AG20443 (cell line): Measurements from ENCODE around the gene AVPR2.

ENCODE experiments used
- DNase-seq: peaks from one replicate; pipeline ENCODE4 v3.0.0; 2012; ENCODE audit warnings: low spot score, mixed read lengths

AVPR2 gene

DNA sequence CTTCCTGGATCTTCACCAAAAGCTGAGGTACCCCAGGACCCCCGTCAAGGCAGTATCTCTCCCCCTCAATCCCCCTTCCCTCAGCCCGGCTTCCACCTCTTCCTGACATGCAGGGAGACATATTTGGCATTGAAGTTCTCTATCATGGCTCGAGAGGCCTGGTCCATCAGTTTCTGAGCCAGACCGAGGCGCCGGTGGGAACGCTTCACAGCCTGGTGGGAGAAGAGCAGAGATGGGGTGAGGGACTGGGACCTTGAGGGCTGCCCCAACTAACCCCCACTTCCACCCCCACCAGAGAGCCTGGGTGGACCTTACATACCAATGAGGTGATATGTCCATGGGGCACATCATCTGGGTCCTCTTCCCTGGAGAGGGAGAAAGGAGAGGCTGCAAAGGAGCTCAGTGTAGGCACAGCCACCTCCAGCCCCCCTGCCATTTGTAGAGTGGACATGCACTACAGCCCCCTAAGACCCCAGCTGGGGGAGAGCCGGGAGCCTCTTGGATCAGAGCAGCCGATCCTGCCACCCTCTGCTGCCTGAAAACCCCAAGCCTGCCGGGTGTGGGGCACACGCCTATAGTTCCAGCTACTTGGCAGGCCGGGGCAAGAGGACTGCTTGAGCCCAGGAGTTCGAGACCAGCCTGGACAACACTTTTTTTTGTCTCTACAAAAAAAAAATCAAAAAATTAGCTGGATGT, 27.9 kb downstream of the AVPR2 start:
- no peak for DNase-seq

DNA sequence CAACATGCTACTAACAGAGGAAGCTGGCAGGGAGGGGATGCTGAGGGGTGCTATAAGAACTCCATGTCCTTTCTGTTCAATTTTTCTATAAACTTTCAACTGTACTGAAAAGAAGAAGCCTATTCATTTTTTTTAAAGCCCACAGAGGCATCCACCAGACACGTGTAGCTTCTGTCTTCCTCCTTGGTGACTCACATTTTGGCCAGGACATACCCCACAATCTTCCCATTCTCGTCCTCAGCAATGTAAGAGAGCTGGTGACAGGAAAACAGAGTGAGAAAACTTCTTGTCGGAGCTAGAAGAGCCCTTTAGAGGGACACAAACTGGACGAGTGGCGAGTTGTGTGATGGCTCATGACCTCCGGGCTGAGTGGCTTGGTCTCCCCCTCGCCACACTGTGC, 29.3 kb downstream of the AVPR2 start:
- peak; percentile 27 for DNase-seq

DNA sequence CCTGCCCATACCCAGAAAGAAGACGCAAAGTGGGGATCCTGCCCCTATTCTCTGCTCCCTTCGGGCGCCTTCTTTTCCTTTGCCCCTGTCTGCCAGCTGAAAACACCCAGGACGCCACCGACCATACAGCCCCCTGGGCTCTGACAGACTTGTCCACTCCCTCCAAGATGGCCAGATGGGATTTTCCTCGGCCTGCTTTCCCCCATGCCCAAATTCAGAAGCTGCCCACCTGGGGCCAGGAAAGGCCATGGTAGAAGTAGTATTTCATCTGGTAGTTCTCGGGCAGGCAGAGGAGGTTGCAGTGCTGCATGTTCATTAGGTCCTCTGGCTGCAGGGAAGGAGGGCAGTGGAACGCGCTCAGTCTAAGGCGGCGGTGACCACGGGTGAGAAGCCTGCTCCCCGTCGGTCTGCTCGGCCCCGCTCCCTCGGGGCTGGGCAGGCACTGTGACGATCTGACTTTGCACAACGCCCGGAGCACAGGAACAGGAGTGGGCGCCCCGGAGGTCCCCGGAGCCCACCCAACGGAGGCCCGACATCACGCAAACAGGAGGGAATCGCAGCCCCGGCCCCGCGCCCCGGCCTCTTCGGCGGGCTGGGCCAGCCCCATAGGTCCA, 29.8 kb downstream of the AVPR2 start:
- DNase-seq: no peak

DNA sequence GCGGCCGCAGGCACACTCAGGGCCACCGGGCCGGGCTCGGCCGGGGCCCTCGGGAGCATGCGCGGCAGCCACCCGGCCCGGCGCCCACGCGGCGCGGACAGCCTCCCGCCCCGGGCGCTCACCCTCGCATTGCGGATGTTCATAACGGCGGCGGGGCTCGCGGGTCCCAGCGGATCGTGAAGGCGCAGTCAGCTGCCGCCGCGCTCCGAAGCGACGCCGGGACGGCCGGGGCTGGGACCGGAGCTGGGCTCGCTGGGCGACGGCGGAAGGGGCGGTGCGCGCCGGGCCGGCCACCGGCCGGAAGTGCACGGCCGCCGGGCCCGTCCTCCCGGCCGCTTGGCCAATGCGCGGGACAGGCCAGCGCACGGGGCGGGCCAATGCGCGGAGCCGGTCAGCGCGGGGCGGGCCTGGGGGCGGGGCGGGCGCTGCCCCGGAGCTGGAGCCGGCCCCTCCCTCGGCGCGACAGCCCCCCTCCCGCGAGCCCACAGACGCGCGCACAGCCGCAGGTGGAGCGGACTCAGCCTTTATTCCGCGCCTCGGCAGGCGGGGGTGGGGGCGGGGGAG, 30.4 kb downstream of the AVPR2 start, which contains the start of gene NAA10:
TSS of gene NAA10 (minus strand) at position 276 of the 564 bp plus-strand sequence. CDS start at position 143, 133 bp downstream.
- peak; percentile 93 for DNase-seq

DNA sequence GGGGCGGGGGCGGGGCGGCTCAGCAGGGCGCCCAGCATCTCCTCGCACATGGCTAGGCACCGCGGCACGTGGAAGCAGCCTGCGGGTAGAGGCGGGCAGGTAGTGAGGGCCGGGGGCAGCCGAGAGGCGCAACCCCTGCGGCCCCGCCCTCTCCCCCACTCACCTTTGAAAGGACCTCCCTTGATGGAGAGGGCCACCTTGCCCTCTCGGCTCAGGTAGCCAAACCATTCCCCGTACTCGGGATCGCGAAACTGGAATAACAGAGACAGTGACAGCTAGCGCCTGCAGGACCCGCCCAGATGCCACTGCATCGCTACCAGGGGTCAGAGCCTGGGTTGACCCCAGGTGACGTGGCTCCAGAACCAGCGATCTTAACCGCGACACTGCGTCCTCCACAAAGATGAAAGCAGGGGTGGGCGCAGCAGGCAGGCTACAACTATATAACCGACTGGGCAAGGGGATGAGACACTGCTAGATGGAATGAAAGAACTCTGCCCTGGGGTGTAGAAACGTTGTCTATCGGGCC, 30.9 kb downstream of the AVPR2 start:
- DNase-seq: no peak

DNA sequence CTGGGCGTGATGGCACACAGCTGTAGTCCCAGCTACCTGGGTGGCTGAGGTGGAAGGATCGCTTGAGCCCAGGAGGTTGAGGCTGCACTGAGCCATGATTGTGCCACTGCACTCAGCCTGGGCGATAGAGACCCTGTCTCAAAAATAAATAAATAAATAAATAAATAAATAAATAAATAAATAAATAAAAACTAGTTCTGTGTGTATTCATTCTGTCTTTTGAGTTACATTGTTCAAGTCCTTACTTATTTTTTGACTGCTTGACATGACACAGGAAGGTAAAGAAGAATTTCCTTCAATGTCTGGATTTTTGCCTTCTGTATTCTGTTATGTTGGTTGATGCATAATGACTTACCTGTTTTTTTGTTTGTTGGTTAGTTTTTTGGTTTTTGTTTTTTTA, 32.6 kb downstream of the AVPR2 start:
- no peak for DNase-seq

DNA sequence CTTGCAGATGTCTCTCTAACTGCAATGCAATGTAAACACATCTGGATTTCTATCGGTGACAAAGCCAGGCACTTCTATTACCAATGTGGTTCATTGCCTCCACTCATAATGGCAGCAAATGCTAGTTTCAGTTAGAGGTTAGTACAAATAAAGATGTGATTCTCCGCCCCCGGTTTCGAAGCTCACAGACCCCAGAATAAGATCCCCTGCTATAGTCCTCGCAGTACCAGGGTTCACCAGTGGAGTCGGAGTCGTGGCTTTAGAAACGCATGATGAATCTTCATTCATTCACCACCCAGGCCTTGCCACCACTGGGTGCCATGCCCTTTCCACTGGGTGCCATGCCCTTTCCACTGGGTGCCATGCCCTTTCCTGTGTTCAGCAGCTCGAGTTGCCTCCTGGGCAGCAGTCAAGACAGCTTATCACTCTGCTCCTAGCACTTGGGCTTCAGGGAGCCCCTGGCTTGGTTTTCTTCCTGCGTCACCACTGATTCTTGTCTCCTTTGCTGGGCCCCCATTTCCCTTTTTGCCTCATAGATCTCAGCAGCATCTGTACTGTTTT, 33.8 kb downstream of the AVPR2 start:
- no peak for DNase-seq

DNA sequence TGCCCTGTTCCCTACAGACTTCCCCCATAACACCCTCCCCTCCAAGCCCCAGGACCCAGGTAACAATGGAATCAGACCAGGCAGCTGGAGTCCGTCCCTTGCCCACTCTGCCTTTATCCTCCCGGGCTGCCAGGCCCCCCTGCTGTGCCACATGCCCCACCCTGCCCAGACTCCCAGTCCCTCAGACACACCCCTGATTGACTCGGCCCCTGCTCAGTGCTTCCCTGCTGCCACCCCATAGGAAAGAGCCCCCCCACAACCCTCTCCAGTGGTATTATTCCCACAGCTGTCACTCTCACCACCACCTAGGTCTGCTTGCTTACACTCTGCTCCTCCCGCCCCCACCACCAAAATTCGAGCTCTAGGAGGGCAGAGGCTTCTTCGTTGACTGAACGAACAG, 35.1 kb downstream of the AVPR2 start:
- DNase-seq: no peak

DNA sequence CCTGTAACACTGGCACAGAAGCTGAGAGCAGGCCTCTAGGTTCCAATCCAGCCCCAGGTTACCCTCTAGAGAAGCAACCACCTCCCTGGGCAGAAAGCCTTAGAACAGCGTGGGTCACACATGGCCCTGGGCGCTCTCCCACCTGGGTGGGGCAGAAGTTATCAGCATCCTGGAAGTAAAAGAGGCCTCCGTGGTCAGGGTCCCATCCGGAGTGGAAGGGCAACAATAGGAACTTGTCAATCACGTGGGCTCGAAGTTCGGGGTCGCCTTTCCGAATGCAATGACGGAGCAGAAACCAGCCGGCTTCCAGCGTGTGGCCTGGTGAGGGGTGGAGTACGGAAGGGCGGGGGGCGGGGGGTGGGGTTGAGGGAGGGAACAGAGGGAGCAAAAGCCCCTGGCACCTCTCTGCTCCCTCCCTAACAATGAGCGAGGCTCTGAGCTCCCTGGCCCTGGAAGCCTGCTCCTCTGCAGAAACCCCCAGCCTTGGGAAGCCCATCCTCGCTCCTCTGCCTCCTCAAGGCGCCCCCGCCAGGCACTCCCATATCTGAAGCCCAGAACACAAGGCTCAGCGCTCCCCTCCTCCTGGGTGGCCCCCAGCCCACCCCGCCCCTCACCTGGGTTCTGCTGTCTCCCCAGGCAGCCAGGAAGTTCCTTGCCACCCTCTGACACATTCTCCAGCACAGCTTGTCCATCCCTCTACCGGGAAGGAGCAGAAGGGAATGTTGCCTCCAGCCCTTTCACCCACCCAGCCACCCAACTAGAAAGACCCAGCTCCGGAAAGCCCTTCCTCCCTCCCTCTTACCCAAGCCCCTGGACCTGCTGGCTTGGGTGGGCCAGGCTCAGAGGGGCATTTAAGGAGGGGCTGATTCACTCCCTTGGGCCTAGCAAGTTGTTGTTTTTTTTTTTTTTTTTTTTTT, 37.1 kb downstream of the AVPR2 start:
- no peak for DNase-seq

DNA sequence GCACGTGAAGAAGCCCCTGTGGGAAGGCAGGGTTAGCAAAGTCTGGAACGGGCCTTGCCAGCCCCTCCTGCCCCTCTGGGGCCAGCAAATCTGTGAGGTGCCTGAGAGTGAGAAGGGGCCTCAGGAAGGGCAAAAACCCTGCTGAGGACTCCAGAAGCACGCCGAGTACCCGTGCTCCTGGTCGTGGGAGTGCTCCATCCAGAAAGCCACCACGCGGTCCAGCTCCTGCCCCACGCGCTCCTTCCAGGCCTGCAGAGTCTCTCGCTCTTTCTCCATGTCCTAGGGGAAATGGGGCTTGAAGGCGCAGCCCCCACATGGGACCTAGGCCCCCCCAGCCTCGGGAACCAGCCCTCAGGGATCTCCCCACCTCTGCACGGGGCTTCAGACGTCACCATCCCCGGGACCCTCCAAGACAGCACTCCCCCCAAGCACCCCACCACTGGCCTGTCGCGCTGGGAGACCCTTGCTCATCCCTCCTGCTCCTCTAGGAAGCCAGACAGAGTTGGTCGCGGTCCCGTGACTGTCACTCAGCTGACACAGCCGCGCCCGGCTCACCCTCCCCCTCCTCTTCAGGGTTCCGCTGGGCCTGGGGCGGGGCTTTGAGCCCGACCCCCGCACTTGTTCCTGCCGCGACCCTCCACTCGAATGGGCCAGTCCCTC, 39.8 kb downstream of the AVPR2 start, which contains the start of gene RENBP:
TSS of gene RENBP (minus strand) at position 504 of the 660 bp plus-strand sequence. CDS start at position 471, 33 bp downstream.
- no peak for DNase-seq

DNA sequence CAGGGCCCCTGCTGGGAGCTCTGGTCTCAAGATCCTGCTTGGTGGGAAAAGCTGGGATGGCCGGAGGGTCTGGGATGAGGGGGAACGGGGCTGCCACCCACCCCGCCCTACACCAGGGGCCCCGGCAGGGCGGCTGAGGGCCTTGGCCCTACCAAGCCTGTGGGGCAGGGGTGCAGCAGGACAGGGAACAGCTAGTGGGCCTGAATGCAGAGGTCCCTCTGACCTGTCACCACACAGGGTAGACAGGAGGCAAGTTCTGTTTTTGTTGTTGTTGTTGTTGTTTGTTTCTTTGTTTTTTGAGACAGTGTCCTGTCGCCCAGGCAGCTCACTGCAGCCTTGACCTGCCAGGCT, 40.3 kb downstream of the AVPR2 start:
- DNase-seq: no peak

DNA sequence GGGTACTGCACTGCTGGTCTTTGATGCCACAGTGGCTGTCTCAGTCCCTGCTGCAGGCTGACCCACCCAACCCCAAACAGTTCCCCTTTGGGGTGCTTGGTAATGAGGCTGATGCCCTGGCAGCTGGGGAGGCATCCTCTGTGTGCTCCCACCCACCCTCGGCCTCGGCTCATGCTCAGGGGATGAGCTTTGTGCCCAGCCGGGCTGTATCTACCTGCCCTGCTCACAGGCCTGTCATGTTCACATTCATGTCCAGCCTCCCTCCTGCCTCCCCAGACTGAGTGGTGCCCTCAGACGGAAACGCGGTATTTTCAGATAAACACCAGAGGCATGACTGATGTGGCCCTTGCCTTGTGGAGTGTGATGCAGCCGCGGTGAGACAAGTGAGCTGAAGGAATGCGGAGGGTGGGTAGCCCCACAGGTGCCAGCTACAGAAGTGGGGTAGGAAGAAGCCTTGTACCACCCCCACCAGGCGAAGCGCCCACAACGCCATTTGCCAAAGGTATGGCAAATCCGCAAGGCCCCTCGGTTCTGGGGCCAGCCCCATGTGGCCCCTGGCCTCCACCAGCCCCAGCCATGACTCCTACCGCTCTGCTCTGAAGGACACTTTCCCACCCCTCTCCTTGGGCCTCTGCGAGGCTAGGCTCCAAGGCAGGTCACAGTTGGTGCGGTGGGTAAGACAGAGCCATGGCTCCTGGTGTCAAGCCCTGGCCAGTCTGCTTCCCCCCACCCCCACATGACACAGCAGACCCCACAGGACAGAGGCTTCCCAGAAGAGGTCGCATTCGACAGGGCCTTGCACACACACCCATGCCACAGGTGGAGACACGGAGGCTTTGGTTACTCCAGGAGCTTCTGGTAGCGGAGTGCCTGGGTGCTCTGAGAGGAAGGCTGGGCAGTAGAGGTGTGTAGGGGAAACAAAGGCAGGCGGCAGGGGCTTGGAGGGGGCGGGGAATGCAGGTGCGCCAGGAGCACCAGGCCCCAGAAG, 41.8 kb downstream of the AVPR2 start:
- no peak for DNase-seq

DNA sequence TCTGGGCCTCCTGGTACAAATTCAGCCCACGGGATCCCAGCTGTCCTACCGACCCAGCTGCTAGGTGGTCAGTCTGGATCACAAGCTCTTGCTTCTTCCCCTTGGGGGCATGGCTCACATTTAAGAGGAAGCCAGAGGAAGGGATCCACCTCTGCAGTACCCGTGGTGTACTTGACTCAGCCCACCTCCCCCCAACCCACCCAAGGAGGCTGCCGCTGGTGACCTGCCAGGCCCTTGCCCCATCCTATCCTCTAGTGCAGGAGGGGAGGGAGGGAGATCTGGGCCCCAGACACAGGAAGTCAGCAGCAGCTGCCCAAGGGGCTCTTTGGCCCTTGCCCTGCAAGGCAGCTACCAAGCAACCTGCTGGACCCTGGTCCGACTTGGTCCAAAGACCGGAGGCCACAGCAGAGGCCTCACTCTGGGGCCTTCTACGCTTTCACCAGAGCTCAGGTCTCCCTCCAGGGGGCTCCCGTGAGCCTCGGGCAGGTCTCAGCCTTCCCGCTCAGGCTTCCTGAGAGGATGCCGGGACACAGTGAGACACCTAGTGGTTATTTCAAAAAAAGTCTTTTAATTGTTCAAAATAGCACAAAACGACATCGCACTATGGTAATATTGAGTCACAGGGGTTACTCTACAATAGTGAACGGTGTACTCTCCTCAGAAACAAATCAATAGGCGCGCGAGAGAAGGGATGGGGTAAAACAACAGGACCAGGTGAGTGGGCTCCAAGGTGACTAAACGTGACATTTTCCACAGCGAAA, 42.7 kb downstream of the AVPR2 start:
- peak; percentile 81 for DNase-seq

DNA sequence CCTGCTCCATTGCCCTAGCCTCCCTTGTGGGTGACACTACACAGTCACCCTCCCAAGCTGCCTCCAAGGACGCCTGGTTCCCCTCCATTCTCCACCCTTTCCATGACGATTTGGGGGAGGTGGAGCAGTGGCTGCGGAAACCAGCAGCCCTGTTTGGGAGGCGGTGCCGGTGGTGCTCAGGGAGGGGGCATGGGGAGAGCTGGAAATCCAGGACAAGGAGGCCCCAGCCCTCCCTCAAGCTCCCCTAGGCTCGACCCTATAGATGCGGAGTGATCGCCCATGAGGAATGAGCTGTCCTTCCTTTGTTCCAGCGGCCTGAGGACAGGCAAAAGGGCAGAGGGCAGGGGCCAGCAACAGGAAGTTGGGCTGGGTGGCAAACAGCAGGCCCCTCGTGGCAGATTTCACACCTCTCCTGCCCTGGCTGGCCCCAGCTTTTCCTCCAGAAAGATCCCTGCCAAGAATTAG, 43.6 kb downstream of the AVPR2 start:
- DNase-seq: no peak

DNA sequence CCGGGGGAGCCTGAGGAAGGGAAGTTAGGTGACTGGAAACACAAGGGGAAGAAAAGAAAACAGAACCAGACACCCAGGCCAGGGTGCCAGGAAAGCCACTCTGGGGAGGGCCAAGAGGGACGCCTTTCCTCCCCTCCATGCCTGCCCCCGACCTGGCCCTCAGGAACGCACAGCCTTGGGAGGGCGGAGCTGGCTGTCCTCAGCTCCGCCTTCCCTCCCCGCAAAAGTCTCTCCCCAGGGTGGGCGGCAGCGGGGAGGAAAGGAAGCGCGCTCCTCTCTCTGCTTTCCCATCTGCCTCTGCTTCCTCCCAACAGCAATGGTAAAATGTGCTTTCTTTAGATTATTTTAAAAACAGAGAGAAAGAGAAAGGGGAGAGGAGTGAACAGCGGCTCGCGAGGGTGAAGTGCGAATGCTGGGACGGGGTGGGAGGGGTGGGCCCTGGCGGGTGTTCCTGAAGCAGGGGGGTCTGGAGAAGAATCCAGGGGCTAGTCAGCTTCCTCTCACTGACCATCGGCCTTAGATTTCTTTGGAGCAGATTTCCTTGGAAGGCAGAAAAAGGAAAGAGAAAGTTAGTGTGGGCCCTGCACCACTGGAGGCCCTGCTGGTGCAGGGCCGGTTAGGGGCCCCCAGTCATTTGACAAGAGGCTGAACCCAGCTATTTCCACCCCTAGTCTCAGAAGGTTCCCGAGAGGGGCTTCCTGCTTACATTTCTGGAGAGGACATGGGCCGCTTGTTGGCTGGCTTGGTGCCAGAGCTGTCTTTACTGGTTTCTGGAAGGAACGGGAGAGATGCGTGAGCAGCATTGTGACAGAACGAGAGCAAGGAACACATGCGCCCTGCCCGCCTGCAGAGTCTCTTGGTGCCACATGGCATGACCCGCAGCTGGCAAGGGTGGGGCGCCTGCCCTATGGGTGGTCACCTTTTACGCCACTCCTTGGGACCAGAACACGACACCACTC, 44.7 kb downstream of the AVPR2 start:
- no peak for DNase-seq

DNA sequence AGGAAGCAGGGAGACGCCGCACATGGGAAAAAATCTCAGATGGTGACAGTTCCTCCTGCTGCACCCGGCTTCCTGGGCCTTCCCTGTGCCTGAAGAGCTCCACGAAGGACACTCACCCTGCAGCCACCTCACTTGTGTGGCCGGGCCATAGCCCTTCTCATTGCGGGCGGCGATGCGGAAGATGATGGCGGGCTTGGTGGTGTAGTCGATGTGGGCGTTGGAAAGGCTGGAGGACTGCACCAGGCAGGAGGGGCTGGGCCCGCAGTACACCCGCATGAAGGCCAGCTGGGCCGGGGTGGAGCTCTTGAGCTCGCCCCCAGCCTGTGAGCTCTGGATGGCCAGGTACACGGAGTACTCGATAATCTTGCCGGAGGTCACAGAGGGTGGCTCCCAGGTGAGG, 45.7 kb downstream of the AVPR2 start:
- DNase-seq: no peak

DNA sequence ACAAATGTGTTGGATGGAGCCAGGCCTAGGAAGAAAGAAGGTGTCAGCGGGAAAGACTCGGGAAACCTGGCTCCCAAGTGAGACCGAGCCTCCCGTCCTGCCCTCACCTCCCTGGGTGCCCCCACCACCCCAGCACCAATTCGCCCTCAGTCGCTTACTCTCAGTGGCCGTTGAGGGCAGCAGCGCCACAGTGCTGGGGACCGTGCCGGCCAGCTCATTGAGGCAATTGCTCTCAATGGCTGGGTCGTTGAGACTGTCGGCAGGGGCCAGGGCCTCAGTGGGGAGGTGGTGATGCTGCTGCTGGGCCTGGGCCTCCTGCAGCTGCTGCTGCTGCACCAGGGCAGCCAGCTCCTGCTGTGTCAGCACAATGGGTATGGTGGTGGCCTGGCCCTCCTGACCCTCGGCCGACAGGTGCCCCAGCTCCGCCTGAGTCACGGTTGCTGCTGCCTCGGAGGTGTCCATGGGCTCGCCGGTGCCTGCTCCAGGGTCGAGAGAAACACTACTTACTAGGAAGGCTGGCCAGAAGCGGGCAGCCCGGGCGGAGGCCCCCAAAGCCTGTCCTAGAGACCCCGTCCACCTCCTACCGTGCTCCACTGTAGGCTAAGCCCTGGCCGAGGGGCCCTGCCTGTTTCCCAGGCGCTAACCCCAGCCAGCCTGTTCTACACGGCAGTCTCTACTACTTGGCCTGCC, 47.4 kb downstream of the AVPR2 start:
- DNase-seq: no peak
